HG03103 (cell line): ENCODE data around the gene GATAD2A.

ENCODE experiments used
- ATAC-seq: cut with Tn5 transposase; IDR thresholded peaks from one replicate; pipeline ENCODE4 v1.9.1; 2021; ENCODE audit warnings: low read depth; ENCODE audit not compliant: unreplicated experiment

The GATAD2A gene

DNA sequence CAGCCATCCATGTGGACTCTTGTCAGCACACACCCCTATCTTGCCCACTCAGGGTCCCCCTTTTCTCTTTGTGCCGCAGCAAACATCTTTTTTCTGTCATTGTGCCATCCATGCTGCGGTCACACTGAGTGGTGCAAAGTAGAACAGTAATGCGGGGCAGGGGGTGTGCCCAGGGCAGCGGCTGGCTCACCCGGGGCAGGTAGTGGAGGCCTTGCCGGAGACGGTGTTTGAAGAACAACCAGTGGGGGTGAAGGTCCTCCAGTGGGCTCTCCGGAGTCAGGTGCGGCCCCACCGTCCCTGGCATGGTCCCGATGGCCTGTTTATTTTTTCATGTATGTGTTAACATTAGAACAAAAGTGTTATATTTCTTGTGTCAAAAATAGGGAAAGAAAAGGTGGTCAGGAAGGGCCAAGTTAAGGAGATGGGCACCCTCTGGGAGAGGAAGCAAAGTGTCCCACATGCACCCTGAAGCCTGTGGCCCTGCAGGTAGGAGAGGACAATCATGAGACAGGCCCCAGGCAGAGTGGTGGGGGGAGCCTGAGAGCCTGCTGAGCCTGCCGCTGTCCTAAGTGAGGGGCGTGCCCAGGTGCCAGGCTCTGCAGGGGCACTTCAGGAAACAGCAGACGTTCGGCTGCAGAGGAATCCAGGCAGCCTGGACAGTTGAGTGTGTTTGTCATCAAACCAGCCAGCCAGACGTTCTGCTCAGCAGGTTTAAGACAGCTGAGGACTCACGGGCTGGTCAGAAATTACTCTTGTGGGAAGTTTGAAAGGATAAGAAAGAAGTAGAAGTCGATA is 97.5 kb downstream of the GATAD2A start:
- no peak for ATAC-seq

DNA sequence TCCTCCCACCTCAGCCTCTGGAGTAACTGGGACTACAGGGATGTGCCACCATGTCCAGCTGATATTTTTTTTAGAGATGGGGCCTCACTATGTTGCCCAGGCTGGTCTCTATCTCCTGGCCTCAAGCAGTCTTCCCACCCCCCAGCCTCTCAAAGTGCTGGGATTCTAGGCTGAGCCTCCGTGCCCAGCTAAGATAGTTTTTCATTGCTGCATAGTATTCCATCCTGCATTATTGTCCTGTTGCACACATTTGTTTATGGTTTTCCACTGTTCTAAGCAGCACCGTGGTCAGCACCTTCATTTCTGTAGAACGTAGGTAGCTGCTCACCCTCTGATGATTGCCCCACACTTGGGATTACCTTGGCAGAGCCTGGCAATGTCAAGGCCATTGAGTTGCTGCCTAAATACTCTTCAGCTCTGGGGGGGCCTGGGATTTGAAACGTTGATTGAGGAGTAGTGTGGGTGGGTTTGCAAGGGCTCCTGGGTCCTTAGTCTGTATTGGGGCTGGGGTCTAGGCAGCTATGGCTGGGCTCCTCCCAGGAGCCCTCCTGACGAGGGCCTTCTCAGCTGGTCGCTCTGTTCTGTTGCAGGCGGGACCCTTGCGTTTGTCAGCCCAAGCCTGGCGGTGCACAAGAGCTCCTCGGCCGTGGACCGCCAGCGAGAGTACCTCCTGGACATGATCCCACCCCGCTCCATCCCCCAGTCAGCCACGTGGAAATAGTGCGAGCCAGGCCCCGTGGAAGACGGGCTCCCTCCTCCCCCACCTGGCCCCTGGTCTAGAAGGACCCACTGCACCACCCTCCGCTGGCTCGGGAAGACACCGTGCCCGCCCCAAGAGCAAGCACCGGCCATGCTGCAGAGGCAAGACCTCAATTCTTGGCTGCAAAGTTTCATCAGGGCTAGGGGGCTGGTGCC is 99.5 kb downstream of the GATAD2A start:
- no peak for ATAC-seq

DNA sequence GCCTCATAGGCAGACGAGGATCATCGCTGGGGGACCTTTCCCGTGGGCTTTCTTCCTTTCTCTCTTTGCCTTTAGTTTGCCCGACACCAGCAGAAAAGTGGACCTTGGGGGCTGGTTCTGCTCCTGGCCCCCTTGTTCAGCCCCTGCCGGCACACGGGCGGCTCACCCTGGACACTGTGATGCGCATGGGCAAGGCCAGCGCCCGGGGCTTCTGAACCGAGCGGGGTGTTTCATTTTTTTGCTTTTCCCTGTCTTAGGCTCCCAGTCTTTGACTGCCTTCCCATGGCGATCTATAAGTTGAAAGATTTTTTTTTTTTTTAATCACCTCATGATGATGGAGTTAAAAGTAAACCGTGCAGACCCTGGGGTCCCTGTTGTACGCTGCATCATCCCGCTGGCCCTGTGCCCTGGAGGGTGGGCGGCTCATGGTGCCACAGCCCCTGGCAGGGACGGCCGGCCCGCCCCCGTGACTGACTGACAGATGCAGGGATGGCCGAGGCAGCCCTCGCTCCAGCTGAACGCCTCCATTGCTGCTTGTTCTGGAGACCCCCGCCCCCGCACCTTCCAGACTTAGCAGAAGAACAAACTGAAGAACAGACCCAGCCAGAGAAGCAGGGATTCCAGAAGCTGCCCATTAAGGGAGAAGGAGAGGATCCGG is 100.3 kb downstream of the GATAD2A start:
- ATAC-seq = no peak

DNA sequence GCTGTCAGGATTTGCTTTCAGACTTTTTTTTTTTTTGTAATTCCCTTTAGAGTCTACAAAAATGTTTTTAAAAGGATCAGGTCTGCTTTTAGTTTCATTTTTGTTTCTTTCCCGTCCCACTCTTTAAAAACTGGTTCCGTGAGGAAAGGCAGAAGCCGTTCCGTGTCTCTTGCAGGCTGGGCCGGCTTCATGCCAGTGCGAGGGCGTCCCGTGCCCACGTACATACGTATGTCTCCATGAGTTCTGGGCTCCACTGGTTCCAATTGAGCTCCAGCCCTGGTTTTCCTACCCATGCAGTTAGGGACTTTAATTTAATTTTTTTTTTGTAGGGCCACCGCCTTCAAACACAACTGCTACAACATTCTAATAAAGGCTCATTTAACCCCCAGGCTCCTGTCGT is 101.1 kb downstream of the GATAD2A start:
- no peak for ATAC-seq

DNA sequence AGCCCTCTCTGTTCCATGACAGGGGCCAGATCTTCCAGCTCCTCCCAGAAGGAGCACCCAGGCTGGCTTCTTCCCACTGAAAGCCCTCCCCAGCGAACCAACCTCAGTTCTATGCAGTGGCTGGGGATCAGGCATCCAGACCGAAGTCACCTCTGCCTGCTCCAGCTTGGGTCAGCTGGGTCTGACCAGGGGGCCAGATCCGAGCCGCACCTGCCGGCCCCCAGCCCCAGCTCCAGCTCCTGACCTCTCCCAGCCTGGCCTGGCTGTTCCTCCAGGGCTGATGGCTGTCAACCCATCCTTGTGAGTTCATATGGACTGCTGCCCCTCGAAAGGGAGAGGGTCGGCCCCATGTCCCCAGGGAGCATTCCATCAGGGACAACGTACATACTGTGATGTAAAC is 101.9 kb downstream of the GATAD2A start:
- ATAC-seq = no peak

DNA sequence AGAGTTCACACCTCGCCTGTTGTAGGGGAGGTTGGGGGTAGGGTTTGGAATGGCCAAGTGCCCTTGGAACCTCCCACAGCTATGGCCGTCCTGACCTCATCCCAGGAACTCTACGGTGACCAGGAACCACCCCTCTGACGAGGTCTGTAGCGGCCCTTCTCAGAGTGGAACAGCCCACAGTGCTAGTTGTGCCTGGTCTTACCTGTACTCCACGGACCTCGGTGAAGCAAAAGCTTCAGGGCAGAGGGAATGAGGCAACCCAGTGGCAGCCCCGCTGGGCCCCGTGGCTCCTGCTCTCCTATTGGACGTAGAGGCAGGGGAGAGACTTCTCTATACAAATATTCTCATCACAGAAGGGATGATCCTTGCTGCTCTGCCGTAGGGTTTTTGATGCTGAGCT is 102.7 kb downstream of the GATAD2A start:
- ATAC-seq = no peak

DNA sequence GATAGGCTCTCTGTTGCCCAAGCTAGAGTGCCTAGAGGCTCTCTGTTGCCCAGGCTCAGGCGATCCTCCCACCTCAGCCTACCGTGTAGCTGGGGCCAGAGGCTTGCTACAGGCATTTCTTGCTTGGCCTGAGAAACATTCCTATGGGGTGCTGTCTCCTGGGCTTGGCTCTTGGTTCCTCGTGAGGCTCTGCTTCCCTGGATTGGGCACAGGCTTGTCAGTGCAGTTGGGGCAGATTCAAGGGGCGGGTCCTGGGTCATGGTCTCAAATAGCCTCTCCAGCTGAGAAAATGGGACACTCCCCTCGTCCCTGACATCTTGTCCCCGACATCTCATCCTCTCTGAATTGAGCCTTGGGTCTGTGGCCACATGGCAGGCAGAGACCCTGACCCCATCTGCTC is 105.0 kb downstream of the GATAD2A start:
- ATAC-seq = no peak

DNA sequence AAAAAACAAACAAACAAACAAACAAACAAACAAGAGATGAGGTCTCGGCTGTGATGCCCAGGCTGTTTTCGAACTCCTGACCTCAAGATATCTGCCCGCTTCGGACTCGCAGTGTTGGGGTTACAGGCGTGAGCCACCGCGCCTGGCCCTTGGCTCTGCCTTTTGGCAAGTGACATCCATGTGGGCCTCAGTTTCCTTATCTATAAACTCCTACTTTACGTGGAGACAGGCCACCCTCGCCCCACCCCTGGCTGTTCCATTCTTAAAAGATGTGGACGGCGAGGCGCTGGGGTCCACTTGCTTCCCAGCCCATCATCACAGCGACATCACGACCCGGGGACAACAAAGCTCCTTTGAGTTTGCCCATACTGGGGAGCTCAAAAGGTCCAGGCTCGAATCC is 108.2 kb downstream of the GATAD2A start:
- ATAC-seq = no peak

DNA sequence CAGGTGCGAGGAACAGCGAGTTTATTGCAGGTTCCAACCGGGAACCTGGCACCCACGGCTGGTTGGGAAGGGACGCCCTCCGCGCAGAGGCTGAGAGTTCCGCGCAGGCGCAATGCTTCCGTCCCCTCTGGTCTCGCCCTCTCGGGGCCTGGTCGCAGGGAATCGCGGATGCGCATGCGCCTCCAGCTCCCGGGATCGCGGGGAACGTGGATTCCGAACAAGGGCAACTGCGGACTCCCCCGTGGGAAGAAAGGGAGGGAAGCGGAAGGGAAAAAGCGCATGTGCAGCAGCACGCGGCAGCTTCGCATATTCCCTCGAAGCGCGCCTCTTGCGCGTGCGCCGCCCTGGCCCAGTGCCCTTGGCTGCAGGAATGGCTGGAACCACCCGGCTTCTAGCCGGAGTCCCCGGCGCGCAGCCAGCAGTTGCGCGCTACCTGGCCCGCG is 108.8 kb downstream of the GATAD2A start:
- no peak for ATAC-seq

DNA sequence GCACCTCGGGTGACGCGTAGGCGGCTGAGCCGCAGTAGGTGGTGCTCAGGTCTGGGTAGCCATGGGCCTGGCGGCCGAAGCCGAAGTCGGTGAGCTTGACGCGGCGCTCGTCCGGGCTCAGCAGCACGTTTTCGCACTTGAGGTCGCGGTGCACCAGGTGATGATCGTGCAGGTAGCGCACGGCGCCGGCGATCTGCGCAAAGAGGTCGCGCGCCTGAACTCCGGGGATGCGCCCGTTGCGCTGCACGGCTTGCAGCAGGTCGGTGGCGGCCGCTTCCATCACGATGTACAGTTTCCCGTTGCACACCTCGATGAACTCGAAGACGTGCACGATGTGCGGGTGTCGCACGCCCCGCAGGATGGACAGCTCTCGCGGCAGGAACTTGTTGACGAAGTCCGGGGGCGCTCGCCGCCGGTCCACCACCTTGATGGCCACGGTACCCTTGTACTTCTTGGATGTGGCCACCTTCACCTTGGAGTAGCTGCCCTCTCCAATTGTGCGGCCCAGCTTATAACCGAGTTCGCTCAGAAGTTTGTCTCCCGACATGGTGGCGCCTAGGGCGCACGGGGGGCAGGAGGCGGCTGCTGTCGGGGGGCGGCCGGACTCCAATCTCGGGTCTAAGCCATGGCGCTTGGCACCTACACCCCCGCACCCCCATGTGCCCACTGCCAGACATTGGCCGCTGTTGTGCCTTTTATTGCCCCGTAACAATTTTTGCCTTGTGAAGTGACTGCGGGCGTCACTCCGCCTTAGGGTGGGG is 109.6 kb downstream of the GATAD2A start, which contains the start of gene TSSK6:
Gene TSSK6, minus strand, starts transcription at position 668 of the 761 bp plus-strand sequence. Its CDS starts 121 bp downstream, at position 547.
- ATAC-seq = no peak

DNA sequence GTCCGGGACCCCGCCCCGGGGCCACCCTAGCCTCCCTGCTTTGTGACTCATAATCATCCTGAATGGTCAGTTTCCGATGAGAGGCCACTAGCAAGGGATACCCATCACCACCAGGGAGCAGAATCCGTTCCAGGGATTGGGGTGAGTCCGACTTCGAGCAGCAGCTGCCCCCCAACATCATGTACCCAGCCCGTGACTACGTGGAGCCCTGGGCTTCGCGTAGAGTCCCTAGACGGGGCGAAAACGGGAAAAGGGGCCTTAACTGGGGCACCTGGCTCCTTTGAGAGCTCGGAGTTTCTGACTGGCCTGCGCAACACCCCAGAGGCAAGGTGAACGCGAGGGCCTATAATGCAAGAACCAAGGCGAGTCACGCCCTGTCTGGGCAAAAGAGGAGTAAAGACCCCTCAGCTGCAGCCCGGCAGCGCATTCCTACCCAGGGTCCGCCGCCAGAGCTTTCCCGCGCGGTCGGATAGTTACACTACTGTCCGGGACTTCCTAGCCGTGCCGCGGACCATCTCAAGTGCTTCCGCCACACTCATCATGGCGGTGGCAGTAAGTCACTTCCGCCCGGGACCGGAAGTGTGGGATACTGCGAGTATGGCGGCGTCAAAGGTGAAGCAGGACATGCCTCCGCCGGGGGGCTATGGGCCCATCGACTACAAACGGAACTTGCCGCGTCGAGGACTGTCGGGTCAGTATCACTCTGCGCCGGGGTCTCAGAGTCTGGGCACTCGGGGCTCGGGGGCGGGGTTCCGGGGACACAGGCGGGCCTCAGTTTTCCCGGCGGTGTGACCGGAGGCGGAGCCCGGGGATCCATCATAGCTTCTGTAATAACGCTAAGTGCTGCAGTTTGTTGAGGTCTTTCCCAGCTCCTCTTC is 110.4 kb downstream of the GATAD2A start, which contains the start of gene NDUFA13:
Gene NDUFA13, plus strand, starts transcription at position 584 of the 878 bp plus-strand sequence. Its CDS starts 14 bp downstream, at position 598.
- ATAC-seq = peak; percentile 90

DNA sequence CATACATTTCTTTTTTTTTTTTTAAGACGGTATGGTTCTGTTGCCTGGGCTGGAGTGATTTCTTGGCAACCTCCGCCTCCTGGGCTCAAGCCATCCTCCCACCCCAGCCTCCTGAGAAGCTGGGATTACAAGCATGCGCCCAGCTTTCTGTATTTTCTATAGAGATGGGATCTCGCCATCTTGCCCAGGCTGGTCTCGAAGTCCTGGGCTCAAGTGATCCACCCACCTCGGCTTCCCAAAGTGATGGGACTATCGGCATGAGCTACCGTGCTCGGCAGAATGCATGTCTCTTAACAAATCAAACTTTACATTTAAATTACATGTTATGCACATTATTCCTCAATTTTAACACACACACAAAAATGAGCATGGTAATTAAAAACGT is 111.8 kb downstream of the GATAD2A start:
- no peak for ATAC-seq

DNA sequence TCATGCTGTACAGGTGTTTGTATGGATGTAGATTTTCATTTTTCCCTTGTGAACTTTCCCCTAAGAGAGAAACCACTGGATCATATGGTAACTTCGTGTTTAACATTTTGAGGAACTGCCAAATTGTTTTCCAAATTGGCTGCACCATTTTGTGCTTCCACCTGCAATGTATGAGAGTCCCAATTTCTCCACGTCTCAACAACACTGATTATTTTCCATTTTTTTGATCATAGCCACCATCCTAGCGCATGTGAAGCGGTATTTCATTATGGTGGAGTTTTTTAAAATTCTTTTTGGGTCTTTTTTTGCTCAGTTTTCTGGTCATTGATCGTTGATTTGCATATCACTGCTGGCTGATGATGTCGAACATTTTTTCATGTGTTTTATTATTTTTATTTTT is 115.5 kb downstream of the GATAD2A start:
- ATAC-seq = no peak

DNA sequence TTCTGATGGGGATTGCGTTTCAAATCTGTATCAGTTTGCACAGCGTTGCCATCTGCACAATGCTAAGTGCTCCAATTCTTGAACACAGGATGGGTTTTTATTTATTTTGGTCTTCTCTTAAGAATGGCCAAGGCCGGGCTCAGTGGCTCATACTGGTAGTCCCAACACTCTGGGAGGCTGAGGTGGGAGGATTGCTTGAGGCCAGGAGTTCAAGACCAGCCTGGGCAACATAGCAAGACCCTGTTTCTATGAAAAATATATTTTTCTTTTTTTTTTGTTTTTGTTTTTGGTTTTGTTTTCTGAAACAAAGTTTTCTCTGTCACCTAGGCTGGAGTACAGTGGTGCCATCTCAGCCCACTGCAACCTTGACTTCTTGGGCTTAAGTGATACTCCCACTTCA is 117.7 kb downstream of the GATAD2A start:
- ATAC-seq = no peak

DNA sequence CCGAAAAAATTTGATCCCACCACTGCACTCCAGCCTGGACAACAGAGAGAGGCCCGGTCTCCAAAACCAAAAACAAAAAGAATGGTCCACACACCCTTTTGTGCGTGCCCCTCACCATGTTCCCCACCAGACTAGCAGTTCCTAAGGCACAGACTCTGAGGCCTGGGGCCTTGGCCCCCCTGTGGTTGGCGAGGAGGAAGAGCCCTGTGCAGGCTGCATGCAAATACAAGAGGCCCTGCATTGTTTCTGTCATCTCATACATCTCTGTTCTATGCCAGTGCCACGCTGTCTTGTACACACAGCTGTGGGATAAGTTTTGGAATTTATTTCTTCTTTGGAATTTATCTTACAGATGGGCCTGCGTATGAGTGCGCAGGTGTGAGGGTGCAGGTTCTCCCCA is 118.6 kb downstream of the GATAD2A start:
- ATAC-seq = no peak

DNA sequence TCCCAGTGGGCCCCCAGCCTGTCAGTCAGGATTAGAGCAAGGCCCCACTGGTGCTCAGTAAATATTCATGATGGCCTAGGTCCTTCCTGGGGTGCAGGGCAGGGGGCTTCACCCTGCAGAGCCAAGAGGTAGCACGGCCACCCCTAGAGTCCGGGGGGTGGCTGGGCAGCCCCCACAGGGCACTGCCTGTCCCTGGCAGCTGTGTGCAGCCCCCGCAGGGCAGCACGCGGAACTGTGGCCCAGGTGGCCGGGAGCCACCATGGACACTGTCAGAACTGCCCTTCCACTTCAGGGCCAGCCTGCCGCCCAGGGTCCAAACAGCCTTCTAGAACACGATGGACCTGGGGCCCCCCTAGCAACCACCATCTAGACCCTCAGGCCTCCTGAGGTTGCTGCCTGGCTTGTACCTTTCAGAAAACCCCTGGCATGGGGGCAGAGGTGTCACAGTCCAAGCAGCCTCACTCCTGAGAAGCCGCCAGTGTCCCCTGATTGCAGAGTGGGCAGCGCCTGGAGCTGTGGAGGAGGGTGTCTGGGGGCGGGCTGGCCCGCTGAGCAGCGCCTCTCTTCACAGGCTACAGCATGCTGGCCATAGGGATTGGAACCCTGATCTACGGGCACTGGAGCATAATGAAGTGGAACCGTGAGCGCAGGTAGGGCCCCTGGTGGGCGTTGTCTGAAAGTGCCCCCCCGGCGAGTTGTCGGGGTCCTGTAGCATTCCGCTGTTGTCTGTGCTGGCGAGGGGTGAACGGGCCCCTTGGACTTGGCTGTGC is 120.3 kb downstream of the GATAD2A start:
- no peak for ATAC-seq

DNA sequence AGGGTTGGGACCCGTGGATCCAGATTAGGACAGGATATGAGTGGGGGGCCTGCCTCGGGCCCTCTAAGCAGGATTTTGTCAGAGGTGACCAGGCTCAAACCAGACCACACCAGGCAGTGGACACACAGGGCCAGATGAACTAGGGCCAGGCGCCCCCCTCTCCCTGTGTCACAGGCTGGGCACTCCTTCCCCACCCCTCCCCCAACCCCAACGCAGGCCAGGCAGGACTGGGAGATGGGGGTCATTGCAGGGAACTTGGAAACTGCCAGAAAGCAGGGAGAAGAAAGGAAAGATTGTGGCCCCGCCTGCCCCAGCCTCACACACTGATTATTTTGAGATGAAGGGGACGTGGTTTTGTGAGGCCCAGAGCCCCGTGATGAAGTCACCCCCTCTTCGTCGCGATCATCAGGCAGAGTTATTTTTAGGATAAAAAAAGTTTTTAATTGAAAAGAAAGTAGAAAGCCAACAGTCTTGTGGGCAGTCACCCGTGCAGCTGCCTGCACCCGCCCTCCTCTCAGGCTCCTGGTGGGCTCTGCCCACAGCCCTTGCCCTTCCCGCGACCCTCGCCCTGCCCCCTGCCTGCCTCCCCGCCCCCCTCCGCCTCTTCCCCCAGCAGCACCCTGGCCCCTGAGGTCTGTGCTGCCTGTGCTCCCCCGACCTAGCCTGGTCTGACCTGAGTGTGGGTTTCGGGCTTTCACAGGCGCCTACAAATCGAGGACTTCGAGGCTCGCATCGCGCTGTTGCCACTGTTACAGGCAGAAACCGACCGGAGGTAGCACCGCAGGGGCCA is 121.3 kb downstream of the GATAD2A start:
- no peak for ATAC-seq

DNA sequence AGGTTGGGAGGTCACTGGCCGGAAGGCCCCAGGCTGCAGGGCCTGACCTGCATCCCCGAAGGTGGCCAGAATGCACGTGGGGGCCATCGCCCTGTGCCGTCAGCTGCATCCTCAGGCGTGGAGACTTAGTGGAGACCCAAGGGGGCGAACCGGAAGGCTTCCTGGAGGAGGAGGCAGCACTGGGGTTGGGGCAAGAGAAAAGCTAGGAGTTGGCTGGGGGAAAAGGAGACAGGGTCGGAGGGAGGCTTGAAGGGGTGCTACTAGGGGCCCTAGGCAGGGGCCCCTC is 121.8 kb downstream of the GATAD2A start:
- ATAC-seq = no peak
